RWPE1 (cell line): ENCODE results near the gene IMMP1L.

ENCODE experiments used
- CTCF ChIA-PET: fragments of 350-600 bp; sonication (Branson Sonifier 250); formaldehyde crosslinking; extraction: SDS; loops from one replicate; lab custom pipeline; 2021; lab: Yijun Ruan, JAX
- POLR2A ChIA-PET: fragments of 400-600 bp; formaldehyde crosslinking; extraction: SDS; loops from one replicate; lab custom pipeline; 2020; ENCODE audit warnings: antibody characterized with exemption; ENCODE audit not compliant: low non-redundant PET; lab: Yijun Ruan, JAX
- DNase-seq: peaks from one replicate; pipeline ENCODE4 v3.0.0; 2012; ENCODE audit warnings: low spot score
- H3K27ac ChIP-seq: fragments of 450-650 bp; 2 replicates; pipeline ENCODE4 v1.5.1; 2017
- TF ChIP-seq, protein P1 (sequence below): fragments of 450-650 bp; conservative IDR thresholded peaks from 2 replicates; pipeline ENCODE4 v1.5.1; 2017; ENCODE audit warnings: low read depth, mild to moderate bottlenecking

IMMP1L gene

DNA sequence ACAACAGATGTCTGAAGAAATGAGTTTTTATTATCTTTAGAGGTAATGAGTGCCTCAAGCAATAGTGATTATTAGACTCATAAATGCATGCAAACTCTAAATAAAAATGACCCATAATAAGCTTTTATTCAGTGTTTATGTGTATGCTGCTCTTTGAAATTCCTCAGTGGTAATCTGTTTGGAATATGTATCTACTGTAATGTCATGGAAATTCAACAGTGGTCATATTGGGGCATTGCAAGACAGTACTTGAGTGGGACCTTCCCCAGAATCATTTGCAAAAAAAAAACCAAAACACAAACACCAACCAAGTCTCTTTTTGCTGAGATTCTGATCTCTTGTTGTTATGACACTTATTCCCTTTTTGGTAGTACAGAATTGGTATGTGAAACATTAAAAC, 104.8 kb downstream of the IMMP1L start:
- ChIA-PET CTCF (no interaction called here), POLR2A (no interaction called here)
- DNase-seq, result no peak
- no peak overlapping the region for H3K27ac ChIP-seq
- TF ChIP-seq, protein P1, sequence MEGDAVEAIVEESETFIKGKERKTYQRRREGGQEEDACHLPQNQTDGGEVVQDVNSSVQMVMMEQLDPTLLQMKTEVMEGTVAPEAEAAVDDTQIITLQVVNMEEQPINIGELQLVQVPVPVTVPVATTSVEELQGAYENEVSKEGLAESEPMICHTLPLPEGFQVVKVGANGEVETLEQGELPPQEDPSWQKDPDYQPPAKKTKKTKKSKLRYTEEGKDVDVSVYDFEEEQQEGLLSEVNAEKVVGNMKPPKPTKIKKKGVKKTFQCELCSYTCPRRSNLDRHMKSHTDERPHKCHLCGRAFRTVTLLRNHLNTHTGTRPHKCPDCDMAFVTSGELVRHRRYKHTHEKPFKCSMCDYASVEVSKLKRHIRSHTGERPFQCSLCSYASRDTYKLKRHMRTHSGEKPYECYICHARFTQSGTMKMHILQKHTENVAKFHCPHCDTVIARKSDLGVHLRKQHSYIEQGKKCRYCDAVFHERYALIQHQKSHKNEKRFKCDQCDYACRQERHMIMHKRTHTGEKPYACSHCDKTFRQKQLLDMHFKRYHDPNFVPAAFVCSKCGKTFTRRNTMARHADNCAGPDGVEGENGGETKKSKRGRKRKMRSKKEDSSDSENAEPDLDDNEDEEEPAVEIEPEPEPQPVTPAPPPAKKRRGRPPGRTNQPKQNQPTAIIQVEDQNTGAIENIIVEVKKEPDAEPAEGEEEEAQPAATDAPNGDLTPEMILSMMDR, result no peak

DNA sequence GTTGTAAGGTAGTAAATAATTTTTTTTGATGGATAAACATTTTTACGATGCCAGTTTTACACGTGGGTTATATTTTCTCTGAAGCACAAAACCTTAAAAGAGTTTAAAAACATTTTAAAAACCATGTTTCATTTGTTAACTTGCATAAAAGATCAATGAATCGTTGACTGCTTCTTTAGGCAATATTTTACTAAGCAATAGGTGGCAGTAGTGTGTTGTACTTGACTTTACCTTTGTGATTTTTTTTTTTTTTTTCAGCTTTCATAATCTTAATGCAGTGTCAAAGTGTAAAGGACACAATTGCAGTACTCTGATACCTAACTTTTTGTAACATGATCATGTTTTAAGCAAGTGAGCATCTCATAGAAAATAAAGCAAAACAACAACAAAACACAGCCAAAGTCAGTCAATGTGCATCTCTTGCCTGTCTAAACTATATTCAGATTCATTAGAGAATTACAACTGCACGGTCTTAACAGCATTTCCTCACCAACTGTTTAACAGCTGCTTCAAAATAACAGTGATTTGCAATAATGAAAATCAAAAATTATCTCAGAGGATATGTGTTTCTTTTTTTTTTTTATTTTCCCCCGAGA, 112.1 kb downstream of the IMMP1L start:
- TF ChIP-seq, protein P1, result peak; percentile 71
- H3K27ac ChIP-seq, result no peak overlapping the region
- peak; percentile 8 for DNase-seq
- ChIA-PET POLR2A (no interaction called here), CTCF (interaction anchor here (0.6 to 0.8 kb wide), 5 partner anchors 20 to 886 kb away, joined by 3 to 8 read pairs (median 3); no protein-coding TSS in a partner anchor)

DNA sequence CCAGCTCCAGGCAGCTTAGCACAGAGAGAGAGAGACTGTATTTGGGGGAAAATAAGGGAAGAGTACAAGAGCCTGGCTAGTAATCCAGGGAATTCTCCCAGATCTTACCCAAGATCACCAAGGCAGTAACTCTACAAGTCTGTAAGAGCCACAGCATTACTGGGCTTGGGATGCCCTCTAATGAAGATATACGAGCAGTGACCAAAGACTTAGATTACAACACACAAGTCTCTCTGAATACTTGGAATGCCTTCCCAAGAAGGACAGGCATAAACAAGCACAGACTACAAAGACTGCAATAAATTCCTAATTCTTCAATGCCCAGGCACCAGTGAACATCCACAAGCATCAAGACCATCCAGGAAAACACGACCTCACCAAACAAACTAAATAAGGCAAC, 122.0 kb downstream of the IMMP1L start:
- POLR2A ChIA-PET, result no interaction called here
- CTCF ChIA-PET, result no interaction called here

DNA sequence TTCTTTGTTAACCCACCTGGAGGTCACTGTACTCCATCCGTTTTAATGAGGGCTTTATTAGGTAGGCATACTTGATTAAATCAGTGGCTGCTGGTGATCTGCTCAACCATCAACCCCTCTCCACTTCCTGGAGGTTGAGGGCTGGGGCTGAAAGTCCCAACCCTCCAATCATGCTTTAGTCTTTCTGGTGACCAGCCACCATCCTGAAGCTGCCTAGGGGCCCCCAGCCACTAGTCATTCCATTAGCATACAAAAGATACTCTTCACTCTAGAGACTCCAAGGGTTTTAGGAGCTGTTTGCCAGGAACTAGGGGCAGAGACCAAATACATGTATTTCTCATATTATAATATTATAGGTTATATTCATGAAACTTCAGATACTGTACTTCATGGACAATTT, 126.3 kb downstream of the IMMP1L start:
- POLR2A ChIA-PET, result no interaction called here
- CTCF ChIA-PET, result interaction anchor here (0.6 kb wide), 1 partner anchor 20 kb away, joined by 6 read pairs; no protein-coding TSS in a partner anchor

More for the DNA sequence above, 122.0 kb downstream of the IMMP1L start:
- DNase-seq, result no peak
- no peak overlapping the region; the same call in 1 of the 2 replicates for H3K27ac ChIP-seq
- TF ChIP-seq, protein P1, result no peak

More for the DNA sequence above, 126.3 kb downstream of the IMMP1L start:
- no peak overlapping the region for H3K27ac ChIP-seq
- no peak for DNase-seq
- TF ChIP-seq, protein P1, result no peak
